HL-60/S4 treated with retinoic acid at 250 ng/mL for 4 days and 3 days (cell line): ENCODE results near the gene RDH8.
"Not testable (repeated sequence)": the region's sequence is repeated elsewhere in the genome, so short reads cannot be mapped to it uniquely, and the experiment has no call there.

ENCODE experiments used
- in situ Hi-C: fragments of 300-500 bp; cut with MboI; formaldehyde crosslinking; loops from 2 replicates; pipeline ENCODE4 v1.7.0; 2022; ENCODE audit warnings: low sequenced_read_pairs

The RDH8 gene

DNA sequence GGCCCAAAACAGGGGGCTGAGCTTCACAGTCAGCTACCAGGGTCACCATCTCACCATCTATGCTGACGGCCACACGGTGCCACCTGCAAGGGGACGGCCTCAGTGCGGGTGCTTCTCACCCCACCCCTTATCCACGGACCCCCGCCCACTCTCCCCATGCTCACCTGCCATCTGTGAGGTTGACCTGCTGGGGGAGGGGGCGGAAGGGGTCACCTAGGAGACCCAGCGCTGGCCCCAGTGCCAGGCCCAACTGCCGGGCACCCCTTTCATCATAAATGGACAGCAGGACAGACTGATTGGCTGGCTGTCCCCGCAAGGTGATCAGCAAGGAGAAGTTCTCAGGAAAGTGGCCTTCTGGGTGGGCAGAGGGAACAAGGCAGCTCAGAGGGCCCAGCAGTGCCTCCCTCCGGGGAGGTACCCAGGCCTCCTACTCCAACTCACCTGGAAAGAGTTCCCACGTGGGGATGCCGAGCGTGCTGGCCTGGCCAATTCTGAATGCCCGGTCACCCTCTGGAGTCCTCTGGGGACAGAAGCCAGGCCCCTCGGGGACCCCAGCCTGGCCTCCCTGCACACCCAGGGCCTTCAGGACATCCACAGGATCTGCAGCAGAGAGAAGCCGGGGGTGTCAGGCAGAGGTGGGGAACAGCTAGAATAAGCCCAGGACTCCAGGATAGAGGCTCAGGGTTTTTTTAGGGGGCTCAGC lies 7.5 kb upstream of the RDH8 start:
- in situ Hi-C loops, result no loop called here

DNA sequence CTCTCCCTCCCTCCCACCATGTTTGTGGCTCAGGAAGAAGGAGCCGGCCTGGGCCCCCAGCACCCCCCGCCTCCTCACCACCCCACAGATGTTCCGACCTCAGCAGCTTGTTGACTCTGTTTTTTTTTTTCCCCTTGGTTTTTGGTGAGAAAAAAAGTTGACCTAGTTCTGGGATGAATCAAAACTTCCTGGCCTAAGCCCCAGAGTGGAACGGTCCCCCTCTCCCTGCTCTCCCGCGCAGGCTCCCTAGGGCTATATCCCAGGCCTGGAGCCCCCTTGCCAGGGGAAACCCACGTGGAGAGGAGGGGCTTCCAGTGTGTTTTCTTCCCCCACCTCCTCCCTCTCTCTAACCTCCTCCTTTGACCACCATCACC lies 7.0 kb upstream of the RDH8 start:
- in situ Hi-C loops, result no loop called here

GRCh38 chr19:10006752-10007323 lies 6.4 kb upstream of the RDH8 start:
- in situ Hi-C loops, result no loop called here

DNA sequence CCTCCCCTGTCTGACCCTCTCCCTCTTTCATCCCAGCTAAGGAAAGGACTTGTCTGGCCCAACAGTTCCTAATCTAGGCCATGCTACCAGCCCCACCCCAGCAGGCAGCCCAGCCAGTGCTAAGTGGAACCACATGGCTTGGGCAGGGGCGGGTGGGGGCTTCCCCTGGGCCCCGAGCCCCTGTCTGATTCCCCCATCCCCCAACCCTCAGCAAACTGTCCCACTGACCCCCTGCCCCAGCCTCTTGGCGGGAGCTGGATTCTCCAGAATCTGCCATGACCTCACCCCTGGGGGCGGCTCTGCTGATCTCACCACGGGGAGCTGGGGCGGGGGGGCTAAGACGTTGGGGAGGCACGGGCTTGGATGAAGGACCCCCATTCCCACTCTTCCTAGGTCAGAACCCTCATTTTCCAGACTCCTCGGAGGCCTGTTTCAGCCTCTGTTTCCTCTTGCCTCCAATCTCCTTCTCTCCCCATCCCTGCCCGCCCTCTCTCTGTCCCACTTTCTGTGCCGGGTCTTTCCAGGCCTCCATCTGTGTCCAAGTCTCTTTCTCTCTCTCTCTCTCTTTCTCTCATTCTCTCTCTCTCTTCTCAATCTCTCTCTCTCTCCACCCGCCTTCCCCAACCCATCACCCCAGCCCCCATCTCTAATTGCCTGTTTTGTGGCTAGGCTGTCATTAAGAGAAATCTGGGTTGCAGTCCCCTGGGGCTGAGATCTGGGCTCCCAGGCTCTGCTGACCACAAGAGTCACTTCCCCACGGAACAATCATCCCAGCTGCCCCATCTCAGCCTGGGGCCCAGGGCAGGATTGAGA lies 5.7 kb upstream of the RDH8 start:
- in situ Hi-C loops, result no loop called here

- in situ Hi-C loops, result no loop called here
Observed at GRCh38 chr19:10008184-10008765, 5.0 kb upstream of the RDH8 start.

- in situ Hi-C loops, result no loop called here
Observed at GRCh38 chr19:10009714-10010224, 3.5 kb upstream of the RDH8 start.

GRCh38 chr19:10010247-10010691 lies 3.0 kb upstream of the RDH8 start, which contains the start of gene COL5A3:
COL5A3 (minus strand) TSS chr19:10010504; CDS start chr19:10010385, 119 bp downstream.
- in situ Hi-C loops, result no loop called here

DNA sequence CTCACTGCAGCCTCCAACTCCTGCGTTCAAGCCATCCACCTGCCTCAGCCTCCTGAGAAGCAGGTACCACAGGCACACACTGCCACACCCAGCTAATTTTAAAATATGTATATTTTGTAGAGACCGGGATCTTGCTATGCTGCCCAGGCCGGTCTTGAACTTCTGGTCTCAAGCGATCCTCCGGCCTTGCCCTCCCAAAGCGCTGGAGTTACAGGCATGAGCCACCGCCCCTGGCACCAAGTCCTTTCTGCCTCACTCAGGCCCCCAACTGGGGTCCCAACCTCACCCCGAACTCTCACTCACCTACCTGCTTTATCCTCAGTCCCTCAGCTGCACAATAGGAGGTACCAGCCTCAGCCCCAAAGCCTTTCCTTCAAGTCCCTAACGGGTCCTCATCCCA lies 2.3 kb upstream of the RDH8 start:
- in situ Hi-C loops, result no loop called here

- in situ Hi-C loops, result no loop called here
Observed at GRCh38 chr19:10011974-10012373, 1.3 kb upstream of the RDH8 start.

DNA sequence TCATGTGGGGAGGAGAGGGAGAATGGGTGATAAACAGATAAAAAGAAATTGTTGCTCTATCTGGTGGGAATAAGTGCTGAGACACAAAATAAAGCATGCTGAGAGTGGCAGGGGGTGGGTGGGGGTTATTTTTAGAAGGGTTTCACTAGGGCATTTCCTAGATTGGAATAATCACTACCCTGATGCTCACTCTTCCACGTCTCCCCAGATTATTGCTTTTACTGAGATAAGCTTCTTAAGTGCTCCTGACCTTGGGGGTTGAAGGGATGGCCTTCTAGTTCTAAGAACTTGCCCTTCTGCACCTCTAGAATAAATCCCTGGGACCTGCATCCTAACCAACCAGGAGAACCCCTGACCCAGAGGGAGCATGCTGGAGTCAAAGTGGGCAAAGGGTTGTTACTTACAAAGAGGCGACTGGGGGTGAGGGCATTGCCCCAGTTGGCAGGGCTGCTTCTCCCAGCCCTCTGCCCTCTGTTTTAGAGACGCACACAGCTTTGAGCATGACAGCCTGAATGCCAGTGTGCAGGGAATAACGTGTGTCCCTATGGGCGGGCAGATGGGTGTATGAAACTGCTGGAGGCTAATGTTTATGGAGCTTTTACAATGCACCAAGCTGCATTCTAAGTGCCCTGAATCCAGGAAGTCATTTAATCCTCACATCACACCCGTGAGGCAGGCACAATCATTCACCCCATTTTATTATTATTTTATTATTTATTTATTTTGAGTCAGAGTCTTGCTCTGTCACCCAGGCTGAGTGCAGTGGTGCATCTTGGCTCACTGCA lies 743 bp downstream of the RDH8 start:
- in situ Hi-C loops, result no loop called here

GRCh38 chr19:10018263-10018662 lies 5.0 kb downstream of the RDH8 start:
- in situ Hi-C loops, result no loop called here

DNA sequence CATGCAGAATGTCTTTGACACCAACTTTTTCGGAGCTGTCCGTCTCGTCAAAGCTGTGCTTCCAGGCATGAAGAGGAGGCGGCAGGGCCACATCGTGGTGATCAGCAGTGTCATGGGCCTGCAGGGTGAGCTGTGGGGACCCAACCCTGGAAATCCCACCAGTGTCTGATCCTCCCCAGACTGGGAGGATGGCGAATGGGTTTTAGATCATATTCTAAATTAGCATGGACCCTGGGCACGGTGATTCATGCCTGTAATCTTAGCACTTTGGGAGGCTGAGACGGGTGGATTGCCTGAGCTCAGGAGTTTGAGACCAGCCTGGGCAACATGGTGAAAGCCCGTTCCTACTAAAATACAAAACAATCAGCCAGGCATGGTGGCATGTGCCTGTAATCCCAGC lies 5.5 kb downstream of the RDH8 start:
- in situ Hi-C loops, result no loop called here

DNA sequence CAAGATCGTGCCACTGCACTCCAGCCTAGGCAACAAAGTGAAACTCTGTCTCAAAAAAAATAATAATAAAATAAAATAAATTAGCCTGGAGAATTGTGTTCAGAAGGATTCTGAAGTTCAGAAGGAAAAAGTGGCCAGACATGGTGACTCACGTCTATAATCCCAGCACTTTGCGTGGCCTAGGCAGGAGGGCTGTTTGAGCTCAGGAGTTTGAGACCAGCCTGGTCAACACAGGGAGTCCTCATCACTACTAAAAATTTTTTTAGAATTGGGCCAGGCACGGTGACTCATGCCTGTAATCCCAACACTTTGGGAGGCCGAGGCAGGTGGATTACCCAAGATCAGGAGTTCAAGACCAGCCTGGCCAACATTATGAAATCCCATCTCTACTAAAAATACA lies 6.0 kb downstream of the RDH8 start:
- in situ Hi-C loops, result no loop called here

GRCh38 chr19:10020851-10021250 lies 7.6 kb downstream of the RDH8 start:
- in situ Hi-C loops, result no loop called here

- in situ Hi-C loops, result no loop called here
Observed at GRCh38 chr19:10021446-10021845, 8.2 kb downstream of the RDH8 start.

- in situ Hi-C loops, result no loop called here
Observed at GRCh38 chr19:10021863-10022262, 8.6 kb downstream of the RDH8 start.

- in situ Hi-C loops, result not testable (repeated sequence)
Observed at GRCh38 chr19:10023096-10023495, 9.8 kb downstream of the RDH8 start.

DNA sequence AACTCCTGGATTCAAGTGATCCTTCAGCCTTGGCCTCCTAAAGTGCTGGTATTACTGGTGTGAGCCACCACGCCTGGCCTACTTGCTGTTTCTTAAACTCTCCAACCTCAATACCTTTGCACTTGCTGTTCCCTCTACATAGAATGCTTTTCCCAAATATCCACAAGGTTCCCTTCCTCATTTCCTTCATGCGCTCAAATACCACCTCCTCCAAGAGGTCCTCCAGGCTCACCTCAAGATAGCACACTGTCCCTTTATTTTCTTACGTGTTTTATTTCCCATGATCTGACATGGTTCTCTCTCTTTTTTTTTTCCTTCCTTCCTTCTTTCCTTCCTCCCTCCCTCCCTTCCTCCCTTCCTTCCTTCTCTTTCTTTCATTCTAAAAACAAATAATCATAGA lies 13.5 kb downstream of the RDH8 start:
- in situ Hi-C loops, result no loop called here

GRCh38 chr19:10027158-10027997 lies 14.1 kb downstream of the RDH8 start:
- in situ Hi-C loops, result no loop called here

DNA sequence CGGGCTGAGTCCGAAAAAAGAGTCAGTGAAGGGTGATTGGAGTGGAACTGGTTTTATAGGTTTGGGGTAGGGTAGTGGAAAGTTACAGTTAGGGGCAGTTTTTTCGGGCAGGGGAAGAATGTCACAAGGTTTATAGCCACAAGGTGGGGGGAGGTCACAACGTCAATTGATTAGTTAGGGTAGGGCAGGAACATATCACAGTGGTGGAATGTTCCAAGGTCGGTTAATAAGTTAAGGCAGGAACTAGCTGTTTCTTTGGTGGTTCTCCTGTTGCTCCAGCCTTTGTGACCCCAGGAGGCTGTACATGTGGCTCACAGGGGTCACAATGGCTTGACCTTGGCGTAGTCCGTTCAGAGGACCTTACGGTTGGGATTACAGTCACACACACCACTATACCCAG lies 20.3 kb downstream of the RDH8 start:
- in situ Hi-C loops, result no loop called here
